ENCODE results near the gene ABL2.

DNA sequence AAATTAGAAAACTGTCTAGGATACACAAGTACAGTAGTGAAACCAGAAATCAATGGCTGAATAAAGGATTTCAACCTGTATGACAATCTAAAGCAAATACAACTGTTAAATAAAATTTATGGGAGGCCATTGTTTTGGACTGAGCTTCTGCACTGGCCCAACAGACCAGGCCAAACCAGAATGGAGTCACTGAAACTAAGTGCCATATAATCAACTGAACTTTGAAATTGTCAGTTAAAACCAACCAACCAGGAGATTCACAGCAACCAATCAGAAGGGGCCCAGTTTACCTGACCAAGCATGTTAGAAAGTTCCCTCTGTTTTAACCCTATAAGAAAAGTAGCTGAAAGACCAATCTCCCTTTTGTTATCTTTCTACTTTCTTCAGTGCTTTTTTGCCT is 33.6 kb upstream of the ABL2 start:
- TF ChIP-seq, protein P1, sequence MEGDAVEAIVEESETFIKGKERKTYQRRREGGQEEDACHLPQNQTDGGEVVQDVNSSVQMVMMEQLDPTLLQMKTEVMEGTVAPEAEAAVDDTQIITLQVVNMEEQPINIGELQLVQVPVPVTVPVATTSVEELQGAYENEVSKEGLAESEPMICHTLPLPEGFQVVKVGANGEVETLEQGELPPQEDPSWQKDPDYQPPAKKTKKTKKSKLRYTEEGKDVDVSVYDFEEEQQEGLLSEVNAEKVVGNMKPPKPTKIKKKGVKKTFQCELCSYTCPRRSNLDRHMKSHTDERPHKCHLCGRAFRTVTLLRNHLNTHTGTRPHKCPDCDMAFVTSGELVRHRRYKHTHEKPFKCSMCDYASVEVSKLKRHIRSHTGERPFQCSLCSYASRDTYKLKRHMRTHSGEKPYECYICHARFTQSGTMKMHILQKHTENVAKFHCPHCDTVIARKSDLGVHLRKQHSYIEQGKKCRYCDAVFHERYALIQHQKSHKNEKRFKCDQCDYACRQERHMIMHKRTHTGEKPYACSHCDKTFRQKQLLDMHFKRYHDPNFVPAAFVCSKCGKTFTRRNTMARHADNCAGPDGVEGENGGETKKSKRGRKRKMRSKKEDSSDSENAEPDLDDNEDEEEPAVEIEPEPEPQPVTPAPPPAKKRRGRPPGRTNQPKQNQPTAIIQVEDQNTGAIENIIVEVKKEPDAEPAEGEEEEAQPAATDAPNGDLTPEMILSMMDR (IDR thresholded peaks at IDR 0.05 in 4 of 5, conservative IDR thresholded peaks at IDR 0.05 in 1 of 5), result no peak
- no peak for TF ChIP-seq POLR2A (IDR thresholded peaks at IDR 0.05)
